Measurements from ENCODE around the gene GAS6.

The GAS6 gene

GRCh38 chr13:113851480-113851803, 12.4 kb downstream of the GAS6 start:
- DNase-seq, result no peak

- no peak for DNase-seq
Measured at GRCh38 chr13:113850722-113851479, 13.0 kb downstream of the GAS6 start.

GRCh38 chr13:113849981-113850721, 13.7 kb downstream of the GAS6 start:
- no peak for DNase-seq

GRCh38 chr13:113849546-113849945, 14.3 kb downstream of the GAS6 start:
- no peak for DNase-seq

GRCh38 chr13:113848431-113849260, 15.2 kb downstream of the GAS6 start:
- no peak for DNase-seq

GRCh38 chr13:113848020-113848419, 15.9 kb downstream of the GAS6 start:
- no peak for DNase-seq

GRCh38 chr13:113846636-113847318, 17.1 kb downstream of the GAS6 start:
- DNase-seq, result no peak

- no peak for DNase-seq
Measured at GRCh38 chr13:113845723-113846635, 17.9 kb downstream of the GAS6 start.

- DNase-seq, result no peak
Measured at GRCh38 chr13:113845055-113845454, 18.8 kb downstream of the GAS6 start.

- DNase-seq, result no peak
Measured at GRCh38 chr13:113843864-113844556, 19.9 kb downstream of the GAS6 start.

GRCh38 chr13:113843063-113843654, 20.7 kb downstream of the GAS6 start:
- no peak for DNase-seq

GRCh38 chr13:113842336-113843062, 21.4 kb downstream of the GAS6 start:
- DNase-seq, result no peak

- no peak for DNase-seq
Measured at GRCh38 chr13:113841353-113841650, 22.6 kb downstream of the GAS6 start.

- DNase-seq, result no peak
Measured at GRCh38 chr13:113840541-113841352, 23.1 kb downstream of the GAS6 start.

- DNase-seq, result no peak
Measured at GRCh38 chr13:113839536-113840204, 24.2 kb downstream of the GAS6 start.

- no peak for DNase-seq
Measured at GRCh38 chr13:113838711-113839201, 25.1 kb downstream of the GAS6 start.

GRCh38 chr13:113837560-113838355, 26.1 kb downstream of the GAS6 start:
- DNase-seq, result no peak

All from T-helper 9 cell (primary cell).